CD4-positive, CD25-positive, alpha-beta regulatory T cell (primary cell): ENCODE results near the gene DISP3. TPM values are rescaled to one million over a fixed set of nuclear protein-coding genes. Genes with fewer than 3 reads are reported as not detected.

Experiments used
- ATAC-seq, 2 donors: fragments of 150-1000 bp; cut with Tn5 transposase; one replicate each; pipeline ENCODE4 v1.10.0; 2021; ENCODE audit warnings: low read depth in 2 of 2, moderate number of reproducible peaks in 2 of 2, moderate library complexity in 1 of 2
- DNase-seq, 3 donors: peaks; one replicate each; pipeline versions ENCODE4 v3.0.0 to v3.0.0-alpha.2; 2012 to 2022; ENCODE audit warnings: mixed read lengths in 1 of 3
- H3K27ac ChIP-seq: one replicate; pipeline ENCODE4 v1.7.0; 2013; ENCODE audit warnings: mild to moderate bottlenecking, low read length; ENCODE audit not compliant: insufficient read depth, poor library complexity, severe bottlenecking
- H3K27me3 ChIP-seq: one replicate; pipeline ENCODE4 v1.7.0; 2013; ENCODE audit warnings: low read length; ENCODE audit not compliant: control insufficient read depth, insufficient read depth
- H3K36me3 ChIP-seq: one replicate; pipeline ENCODE4 v1.7.0; 2013; ENCODE audit warnings: mild to moderate bottlenecking, low read length, moderate library complexity; ENCODE audit not compliant: control insufficient read depth, insufficient read depth
- H3K4me1 ChIP-seq: 2 replicates; pipeline ENCODE4 v1.7.0; 2013; ENCODE audit warnings: mild to moderate bottlenecking, low read length; ENCODE audit not compliant: insufficient read depth, control insufficient read depth, poor library complexity, severe bottlenecking
- H3K4me3 ChIP-seq: one replicate; pipeline ENCODE4 v1.7.0; 2013; ENCODE audit warnings: low read depth, mild to moderate bottlenecking, low read length, moderate library complexity
- H3K9me3 ChIP-seq, 2 experiments: 1 replicate in 1 of 2; 2 replicates in 1 of 2; pipeline ENCODE4 v1.7.0; 2013; ENCODE audit warnings: low read length in 2 of 2, mild to moderate bottlenecking in 1 of 2, moderate library complexity in 1 of 2; ENCODE audit not compliant: control insufficient read depth in 2 of 2
- H3K27ac Mint-ChIP-seq, 3 donors: one replicate each; pipeline ENCODE4 v1.8.0; 2020 to 2022; ENCODE audit warnings: mild to moderate bottlenecking in 3 of 3, mixed read lengths in 3 of 3, moderate library complexity in 2 of 3
- H3K27me3 Mint-ChIP-seq: one replicate; pipeline ENCODE4 v1.8.0; 2022; ENCODE audit warnings: mild to moderate bottlenecking, mixed read lengths
- H3K36me3 Mint-ChIP-seq: one replicate; pipeline ENCODE4 v1.8.0; 2020; ENCODE audit warnings: mixed read lengths
- H3K4me1 Mint-ChIP-seq, 4 donors: one replicate each; pipeline ENCODE4 v1.8.0; 2020 to 2022; ENCODE audit warnings: mixed read lengths in 4 of 4, mild to moderate bottlenecking in 1 of 4
- H3K4me3 Mint-ChIP-seq, 4 donors: one replicate each; pipeline ENCODE4 v1.8.0; 2020 to 2022; ENCODE audit warnings: mild to moderate bottlenecking in 4 of 4, mixed read lengths in 4 of 4, moderate library complexity in 3 of 4
- H3K9me3 Mint-ChIP-seq, 7 donors: one replicate each; pipeline ENCODE4 v1.8.0; 2020 to 2022; ENCODE audit warnings: mixed read lengths in 7 of 7, mild to moderate bottlenecking in 3 of 7, moderate library complexity in 2 of 7
- polyA plus RNA-seq, 4 donors: library from polyadenylated mRNA; unstranded; fragments of 300-500 nt; fragmentation: Illumina TruSeq; gene quantifications; one replicate each; pipeline ENCODE4 v1.2.3, GENCODE V29; 2021
- total RNA-seq: library from RNA; stranded (reverse); gene quantifications from one replicate; pipeline ENCODE4 v1.2.3, GENCODE V29; 2022

Gene DISP3
- total and polyA plus RNA-seq, 5 donors from 2014 or later, result 0.12 to 1.2 (median 0.23) TPM

DNA sequence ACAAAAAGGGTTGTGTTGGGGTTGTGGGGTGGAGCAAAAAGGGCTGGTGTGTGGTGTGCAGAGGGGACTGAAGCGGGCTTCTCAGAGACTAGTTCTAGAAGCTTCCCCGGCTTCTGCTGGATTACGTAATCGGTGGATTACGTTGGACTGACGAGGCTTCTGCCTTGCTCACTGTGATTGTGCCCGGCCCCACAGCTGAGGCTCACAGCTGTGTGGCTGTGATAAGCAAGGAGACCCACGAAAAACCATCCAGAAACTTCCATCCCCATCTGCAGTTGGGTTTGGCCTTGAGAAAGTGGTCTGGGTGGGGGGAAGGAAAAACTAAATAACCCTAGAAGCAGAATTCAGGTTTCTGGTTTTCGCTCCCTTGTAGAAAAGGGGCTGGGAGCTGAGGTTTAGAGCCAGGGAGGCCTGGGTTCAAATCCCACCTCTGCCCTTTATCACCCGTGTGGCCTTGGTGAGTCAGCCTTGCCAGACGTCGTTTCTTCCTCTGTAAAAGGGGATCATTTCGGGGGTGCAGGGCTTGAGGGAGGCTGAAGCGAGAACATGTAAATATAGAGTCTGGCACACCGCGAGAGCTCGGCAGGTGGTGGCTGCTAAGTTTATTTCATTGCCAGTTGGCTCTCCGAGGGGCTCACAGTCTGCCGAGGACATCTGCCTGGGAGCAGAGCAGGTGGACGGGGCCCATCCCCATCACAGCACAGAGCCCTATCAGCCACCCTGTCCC is 30.4 kb upstream of the DISP3 start:
- no peak overlapping the region for H3K27ac Mint-ChIP-seq
- no peak overlapping the region for H3K4me3 Mint-ChIP-seq
- peaks cover 0 to 3% (median 0%) of the 10 kb centered on the region in 7 donors for H3K9me3 Mint-ChIP-seq
- H3K27me3 ChIP-seq, result no peaks in the 10 kb centered on the region
- no peaks in the 10 kb centered on the region for H3K4me1 ChIP-seq
- DNase-seq (no peak), ATAC-seq (no peak)
- H3K9me3 ChIP-seq, result no peaks in the 10 kb centered on the region
- no peak overlapping the region for H3K4me3 ChIP-seq
- peaks cover 0 to 2% (median 0%) of the 10 kb centered on the region in 4 donors for H3K4me1 Mint-ChIP-seq
- H3K36me3 ChIP-seq, result no peaks in the 10 kb centered on the region
- no peak overlapping the region for H3K27ac ChIP-seq
- peaks cover 10% of the 10 kb centered on the region for H3K27me3 Mint-ChIP-seq
- no peaks in the 10 kb centered on the region for H3K36me3 Mint-ChIP-seq

DNA sequence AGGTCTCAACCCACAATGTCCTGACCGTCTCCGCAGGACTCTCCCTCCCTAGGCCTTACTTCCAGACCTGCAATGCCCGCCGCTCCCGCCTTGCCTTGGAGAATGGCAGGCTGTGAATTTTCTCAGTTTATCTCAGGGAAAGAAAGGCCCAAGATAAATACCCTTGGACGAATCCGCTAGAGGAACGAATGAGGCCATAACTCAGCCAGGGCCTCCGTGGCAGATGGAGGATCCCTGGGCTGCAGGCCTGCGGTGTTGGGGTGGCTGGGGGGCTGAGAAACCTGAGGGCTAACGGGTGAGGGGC is 29.9 kb upstream of the DISP3 start:
- H3K9me3 Mint-ChIP-seq, result peaks cover 0 to 3% (median 0%) of the 10 kb centered on the region in 7 donors
- H3K27me3 ChIP-seq, result no peaks in the 10 kb centered on the region
- H3K27ac Mint-ChIP-seq, result no peak overlapping the region

DNA sequence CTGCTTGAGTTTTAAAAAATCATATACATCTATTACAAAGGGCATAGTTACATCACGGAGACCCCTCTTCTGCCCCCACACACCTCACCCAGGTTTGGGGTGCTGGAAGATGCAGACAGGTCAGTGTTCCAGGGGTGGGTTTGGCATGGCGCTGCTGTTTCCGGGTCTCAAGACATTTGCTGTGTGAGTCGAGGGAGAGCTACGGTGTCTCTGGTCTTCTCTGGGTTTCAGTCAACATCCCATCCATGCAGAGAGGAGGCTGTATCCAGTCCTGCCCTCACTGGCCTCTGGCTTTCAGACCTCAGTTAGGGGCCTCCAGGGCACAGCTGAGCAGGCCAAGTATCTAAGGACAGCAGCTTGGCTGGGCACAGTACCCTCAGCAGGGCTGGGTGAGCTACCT is 28.6 kb upstream of the DISP3 start:
- Mint-ChIP-seq H3K4me1 (peaks cover 0 to 2% (median 0%) of the 10 kb centered on the region in 4 donors), H3K4me3 (no peak overlapping the region), H3K27me3 (peaks cover 9% of the 10 kb centered on the region), H3K27ac (no peak overlapping the region), H3K36me3 (no peaks in the 10 kb centered on the region), H3K9me3 (peaks cover 0 to 2% (median 0%) of the 10 kb centered on the region in 7 donors)
- no peak overlapping the region for H3K27ac ChIP-seq
- no peaks in the 10 kb centered on the region for H3K27me3 ChIP-seq
- no peak overlapping the region for H3K4me3 ChIP-seq
- no peaks in the 10 kb centered on the region for H3K36me3 ChIP-seq
- H3K4me1 ChIP-seq, result no peaks in the 10 kb centered on the region
- ATAC-seq (no peak), DNase-seq (no peak)
- no peaks in the 10 kb centered on the region for H3K9me3 ChIP-seq

More for the DNA sequence above, 29.9 kb upstream of the DISP3 start:
- Histone ChIP-seq H3K4me3 (no peak overlapping the region), H3K9me3 (no peaks in the 10 kb centered on the region), H3K27ac (no peak overlapping the region), H3K36me3 (no peaks in the 10 kb centered on the region), H3K4me1 (no peaks in the 10 kb centered on the region)
- Mint-ChIP-seq H3K4me3 (no peak overlapping the region), H3K36me3 (no peaks in the 10 kb centered on the region), H3K4me1 (peaks cover 0 to 2% (median 0%) of the 10 kb centered on the region in 4 donors), H3K27me3 (peaks cover 10% of the 10 kb centered on the region)
- DNase-seq (no peak), ATAC-seq (no peak)

DNA sequence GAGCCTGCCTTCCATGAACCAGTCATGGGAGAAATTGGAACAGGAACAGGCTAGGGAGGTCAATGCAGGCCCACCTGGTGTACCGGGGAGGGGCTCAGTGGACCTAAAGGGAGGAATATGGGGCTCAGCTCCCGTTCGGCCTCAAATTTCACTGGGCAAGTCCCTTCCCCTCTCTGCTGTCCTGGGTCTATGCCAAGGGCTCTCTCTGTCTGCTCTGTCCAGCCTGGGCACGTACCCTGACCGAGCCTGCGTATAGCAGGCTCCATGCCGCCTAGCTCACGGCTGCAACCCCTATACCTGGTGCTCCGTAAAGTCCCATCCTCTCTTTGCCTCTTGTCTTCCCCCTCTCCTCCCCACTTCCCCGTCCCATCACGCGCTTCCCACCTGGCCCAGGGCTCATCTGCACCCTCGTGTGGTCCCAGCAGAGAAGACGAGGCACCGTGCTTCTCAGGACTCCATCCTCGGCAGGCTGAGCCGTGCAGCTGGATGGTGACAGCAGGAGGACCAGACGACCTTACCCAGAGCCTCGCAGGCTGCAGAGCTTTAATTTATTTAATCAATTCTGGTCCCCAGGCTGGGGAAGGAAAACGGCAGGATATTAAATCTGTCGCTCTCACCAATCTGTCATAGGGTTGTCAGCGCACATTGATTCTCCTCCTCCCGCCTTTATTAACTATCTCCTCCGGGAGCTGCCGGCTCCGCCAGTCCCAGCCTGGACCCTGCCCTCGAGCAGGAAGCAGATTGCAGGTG is 25.0 kb upstream of the DISP3 start:
- H3K4me1 ChIP-seq, result no peaks in the 10 kb centered on the region
- no peak overlapping the region for H3K27ac ChIP-seq
- no peak overlapping the region for H3K4me3 ChIP-seq
- Mint-ChIP-seq H3K27me3 (peaks cover 9% of the 10 kb centered on the region), H3K9me3 (peaks cover 0 to 3% (median 0%) of the 10 kb centered on the region in 7 donors), H3K27ac (peak overlapping the region in 1 of 3 donors; percentile 87), H3K4me3 (no peak overlapping the region), H3K36me3 (no peaks in the 10 kb centered on the region), H3K4me1 (peaks cover 0 to 8% (median 0%) of the 10 kb centered on the region in 4 donors)
- ATAC-seq (no peak), DNase-seq (no peak)
- no peaks in the 10 kb centered on the region for H3K27me3 ChIP-seq
- no peaks in the 10 kb centered on the region for H3K36me3 ChIP-seq
- no peaks in the 10 kb centered on the region for H3K9me3 ChIP-seq

DNA sequence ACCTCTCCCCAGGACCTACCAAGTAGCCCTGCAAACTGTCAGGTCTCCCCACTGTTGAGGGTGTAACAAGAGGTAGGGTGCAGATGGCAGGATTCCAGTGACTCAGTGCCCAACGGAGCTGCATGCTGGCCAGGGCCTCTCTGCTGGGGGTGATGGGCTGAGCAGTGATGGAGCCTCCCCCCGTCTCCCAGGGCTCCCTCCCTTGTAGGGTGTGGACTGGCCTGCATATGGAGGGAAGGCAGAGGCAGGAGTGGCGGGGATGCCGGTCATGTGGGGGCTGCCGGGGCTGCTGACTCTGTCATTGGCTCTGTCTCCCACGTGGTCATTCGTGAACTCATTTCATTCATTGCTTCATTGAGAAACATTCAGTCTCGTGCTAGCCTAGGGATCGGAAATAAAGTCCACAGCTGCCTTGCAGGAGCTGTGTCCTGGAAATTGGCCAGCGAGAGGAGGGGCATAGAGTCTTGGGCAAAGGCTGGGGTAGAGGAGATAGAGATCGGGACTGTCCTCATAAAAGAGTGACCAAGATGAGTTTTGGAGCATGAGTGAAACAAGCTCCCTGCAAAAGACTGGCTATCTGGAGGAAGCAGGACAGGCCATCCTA is 22.9 kb upstream of the DISP3 start:
- Histone ChIP-seq H3K4me1 (no peaks in the 10 kb centered on the region), H3K36me3 (no peaks in the 10 kb centered on the region), H3K4me3 (no peak overlapping the region), H3K27ac (no peak overlapping the region), H3K9me3 (no peaks in the 10 kb centered on the region), H3K27me3 (no peaks in the 10 kb centered on the region)
- no peak overlapping the region for H3K27ac Mint-ChIP-seq
- ATAC-seq (no peak), DNase-seq (no peak)
- H3K27me3 Mint-ChIP-seq, result peaks cover 5% of the 10 kb centered on the region
- H3K9me3 Mint-ChIP-seq, result peaks cover 0 to 6% (median 0%) of the 10 kb centered on the region in 7 donors
- no peaks in the 10 kb centered on the region for H3K36me3 Mint-ChIP-seq
- H3K4me1 Mint-ChIP-seq, result peaks cover 0 to 10% (median 0%) of the 10 kb centered on the region in 4 donors
- H3K4me3 Mint-ChIP-seq, result no peak overlapping the region

DNA sequence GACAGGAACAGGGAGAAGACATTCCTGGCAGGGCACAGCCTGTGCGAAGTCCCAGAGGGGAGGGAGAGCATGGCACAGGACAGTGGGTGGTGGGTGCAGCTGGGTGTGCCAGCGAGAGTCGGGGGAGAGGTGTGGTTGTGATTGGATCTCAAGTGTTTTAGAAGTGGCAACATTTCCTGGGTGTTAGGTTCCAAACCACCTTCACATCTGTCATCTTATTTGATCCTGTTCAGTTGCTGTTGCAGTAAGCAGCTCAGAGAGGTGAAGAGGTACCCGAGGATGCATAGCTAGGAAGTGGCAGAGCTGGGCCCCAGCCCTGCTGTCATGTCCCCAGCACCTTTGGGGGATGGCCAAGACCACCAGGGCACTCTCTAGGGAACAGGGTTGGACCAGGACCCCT is 22.0 kb upstream of the DISP3 start:
- no peaks in the 10 kb centered on the region for H3K27me3 ChIP-seq
- Mint-ChIP-seq H3K27ac (no peak overlapping the region), H3K36me3 (no peaks in the 10 kb centered on the region), H3K27me3 (peaks cover 5% of the 10 kb centered on the region), H3K4me1 (peaks cover 0 to 10% (median 0%) of the 10 kb centered on the region in 4 donors), H3K9me3 (peaks cover 0 to 4% (median 0%) of the 10 kb centered on the region in 7 donors), H3K4me3 (no peak overlapping the region)
- H3K4me3 ChIP-seq, result no peak overlapping the region
- no peaks in the 10 kb centered on the region for H3K4me1 ChIP-seq
- H3K36me3 ChIP-seq, result no peaks in the 10 kb centered on the region
- H3K27ac ChIP-seq, result no peak overlapping the region
- no peaks in the 10 kb centered on the region for H3K9me3 ChIP-seq
- ATAC-seq (no peak), DNase-seq (no peak)

DNA sequence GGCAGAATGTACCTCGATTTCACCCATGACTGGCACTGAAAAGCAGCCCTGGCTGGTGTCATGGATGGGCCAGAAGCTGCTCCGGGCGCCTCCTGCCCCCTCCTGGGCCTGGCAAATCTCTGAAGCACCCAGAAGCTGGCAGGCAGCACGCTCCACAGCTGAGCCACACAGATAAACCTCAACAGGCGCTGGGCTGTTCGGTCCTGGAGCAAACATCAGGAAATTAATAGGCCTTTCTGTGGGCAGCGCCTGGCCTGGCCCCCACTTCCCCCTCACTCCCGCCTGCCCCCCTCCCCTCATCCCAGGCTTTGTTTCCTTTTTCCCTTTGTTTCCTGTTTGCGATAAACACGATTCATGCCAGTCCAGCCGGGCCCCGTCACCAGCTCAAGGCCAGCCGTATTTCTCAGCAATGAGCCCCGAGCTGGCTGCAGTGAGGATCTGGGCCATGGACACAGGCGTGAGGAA is 20.1 kb upstream of the DISP3 start:
- Histone ChIP-seq H3K4me1 (no peaks in the 10 kb centered on the region), H3K27me3 (no peaks in the 10 kb centered on the region), H3K4me3 (no peak overlapping the region), H3K36me3 (no peaks in the 10 kb centered on the region), H3K27ac (no peak overlapping the region), H3K9me3 (no peaks in the 10 kb centered on the region)
- Mint-ChIP-seq H3K27ac (no peak overlapping the region), H3K27me3 (peaks cover 5% of the 10 kb centered on the region), H3K9me3 (peaks cover 0 to 4% (median 0%) of the 10 kb centered on the region in 7 donors), H3K4me3 (no peak overlapping the region), H3K4me1 (peaks cover 0 to 10% (median 0%) of the 10 kb centered on the region in 4 donors), H3K36me3 (no peaks in the 10 kb centered on the region)
- no peak for ATAC-seq
- no peak for DNase-seq
